HepG2 (cell line): ENCODE results near the gene UNC5C. TPM values are rescaled to one million over a fixed set of nuclear protein-coding genes. Genes with fewer than 3 reads are reported as not detected.

Experiments used
- ATAC-seq: fragments of 200-7000 bp; cut with Tn5 transposase; 3 replicates; pipeline ENCODE4 v1.9.1; 2020; ENCODE audit warnings: mild to moderate bottlenecking, moderate library complexity
- BruUV-seq: library from RNA; stranded (reverse); fragments of 400-500 nt; replicated peaks from 2 replicates; lab custom pipeline; 2021; lab: Mats Ljungman, UMichigan
- CTCF ChIA-PET: fragments of 300-600 bp; formaldehyde crosslinking; extraction: SDS; loops from one replicate; lab custom pipeline; 2021; ENCODE audit warnings: low total read pairs, inconsistent platforms, low intra/inter-chr PET ratio; lab: Yijun Ruan, JAX
- POLR2A ChIA-PET: fragments of 350-600 bp; sonication (Branson Sonifier 250); formaldehyde crosslinking; loops from one replicate; lab custom pipeline; 2020; ENCODE audit warnings: antibody characterized with exemption, inconsistent platforms; lab: Yijun Ruan, JAX
- DNase-seq: peaks from one replicate; pipeline ENCODE4 v3.0.0-alpha.2; 2015; ENCODE audit warnings: low spot score
- FAIRE-seq: peaks from 3 replicates; lab custom pipeline; 2011; peaks lifted over from hg19 to GRCh38; lab: Jason Lieb, UNC
- H2AFZ ChIP-seq: one replicate; pipeline ENCODE4 v1.6.1; 2011; ENCODE audit warnings: low read length, inconsistent platforms
- H3K27ac ChIP-seq: fragments of 300-600 bp; 3 replicates; pipeline ENCODE4 v1.8.0; 2011; ENCODE audit warnings: mixed run types, mild to moderate bottlenecking, mixed read lengths, low read length, inconsistent platforms; ENCODE audit not compliant: insufficient read depth; ENCODE audit errors: extremely low read length
- H3K27me3 ChIP-seq, 2 experiments: fragments of 200-600 bp in 1 of 2; 2 replicates in 1 of 2; 3 replicates in 1 of 2; pipeline versions ENCODE4 v1.6.0 to v1.8.0; 2011; ENCODE audit warnings: low read length in 2 of 2, mild to moderate bottlenecking in 2 of 2, moderate library complexity in 2 of 2, inconsistent platforms in 1 of 2; ENCODE audit not compliant: insufficient read depth in 2 of 2, control insufficient read depth in 1 of 2
- H3K36me3 ChIP-seq, 2 experiments: fragments of 200-600 bp in 1 of 2; replicated peaks in 1 of 2; 2 replicates in 1 of 2; 3 replicates in 1 of 2; pipeline versions ENCODE4 v1.5.1 to v1.8.0; 2011; ENCODE audit warnings: low read length in 2 of 2, inconsistent platforms in 1 of 2; ENCODE audit not compliant: insufficient read depth in 2 of 2, control insufficient read depth in 1 of 2
- H3K4me1 ChIP-seq: 2 replicates; pipeline ENCODE4 v1.5.1; 2012; ENCODE audit warnings: low read length, inconsistent platforms; ENCODE audit not compliant: insufficient read depth
- H3K4me2 ChIP-seq: 2 replicates; pipeline ENCODE4 v1.6.0; 2011; ENCODE audit warnings: low read depth, low read length, inconsistent platforms
- H3K4me3 ChIP-seq, 3 experiments: fragments of 200-600 bp in 1 of 3; sonication (generic), shearing (Covaris generic) in 1 of 3; replicated peaks in 1 of 3; 2 replicates each; pipeline ENCODE4 v1.5.1; 2011 to 2016; ENCODE audit warnings: low read length in 3 of 3, inconsistent platforms in 2 of 3, low read depth in 2 of 3, mild to moderate bottlenecking in 2 of 3, control low read depth in 1 of 3, mixed read lengths in 1 of 3; ENCODE audit not compliant: insufficient read depth in 1 of 3
- H3K79me2 ChIP-seq: one replicate; pipeline ENCODE4 v1.6.1; 2011; ENCODE audit warnings: low read length, inconsistent platforms; ENCODE audit not compliant: insufficient read depth
- H3K9ac ChIP-seq: 2 replicates; pipeline ENCODE4 v1.6.0; 2011; ENCODE audit warnings: mild to moderate bottlenecking, low read depth, low read length, inconsistent platforms; ENCODE audit not compliant: insufficient read depth
- H3K9me3 ChIP-seq: 2 replicates; pipeline ENCODE4 v1.5.1; 2012; ENCODE audit warnings: mild to moderate bottlenecking, low read length
- H4K20me1 ChIP-seq: 2 replicates; pipeline ENCODE4 v1.6.0; 2011; ENCODE audit warnings: inconsistent platforms, mild to moderate bottlenecking, low read length, moderate library complexity; ENCODE audit not compliant: insufficient read depth
- ATF7-NPFF ChIP-seq: sonication (generic); formaldehyde crosslinking; IDR thresholded peaks from 2 replicates; pipeline ENCODE4 v1.8.1; 2023; ENCODE audit warnings: mild to moderate bottlenecking, low read depth, missing genetic modification reagents, moderate library complexity
- ATRX ChIP-seq: sonication (generic); formaldehyde crosslinking; IDR thresholded peaks from 2 replicates; pipeline ENCODE4 v1.4.0; 2020; ENCODE audit warnings: missing genetic modification reagents, borderline replicate concordance
- CSRNP1 ChIP-seq: sonication (generic); formaldehyde crosslinking; IDR thresholded peaks from 2 replicates; pipeline ENCODE4 v1.8.1; 2023; ENCODE audit warnings: mild to moderate bottlenecking, missing genetic modification reagents
- ETV5 ChIP-seq: IDR thresholded peaks from 2 replicates; pipeline ENCODE4 v1.6.1; 2018; ENCODE audit warnings: missing biosample characterization, missing genetic modification reagents, inconsistent platforms, borderline replicate concordance
- FOXK1 ChIP-seq: sonication (generic); formaldehyde crosslinking; IDR thresholded peaks from 2 replicates; pipeline ENCODE4 v1.4.0; 2020; ENCODE audit warnings: low read depth, missing genetic modification reagents, borderline replicate concordance
- GLI4 ChIP-seq: sonication (generic); formaldehyde crosslinking; IDR thresholded peaks from 2 replicates; pipeline ENCODE4 v1.5.1; 2020; ENCODE audit warnings: missing genetic modification reagents, mild to moderate bottlenecking, moderate library complexity, borderline replicate concordance
- JARID2 ChIP-seq: sonication (generic); formaldehyde crosslinking; IDR thresholded peaks from 2 replicates; pipeline ENCODE4 v1.8.1; 2023; ENCODE audit warnings: missing genetic modification reagents, inconsistent platforms; ENCODE audit not compliant: insufficient replicate concordance
- MIER3 ChIP-seq: IDR thresholded peaks from 2 replicates; pipeline ENCODE4 v1.6.1; 2016; ENCODE audit warnings: missing compliant biosample characterization, borderline replicate concordance
- NFATC3 ChIP-seq: sonication (generic); formaldehyde crosslinking; IDR thresholded peaks from 2 replicates; pipeline ENCODE4 v1.5.1; 2020; ENCODE audit warnings: mild to moderate bottlenecking, missing genetic modification reagents
- PHF21A ChIP-seq: sonication (generic); formaldehyde crosslinking; IDR thresholded peaks from 2 replicates; pipeline ENCODE4 v1.5.0; 2020; ENCODE audit warnings: mild to moderate bottlenecking, missing genetic modification reagents
- RORA ChIP-seq: sonication (generic); formaldehyde crosslinking; IDR thresholded peaks from 2 replicates; pipeline ENCODE4 v1.5.0; 2020; ENCODE audit warnings: mild to moderate bottlenecking, missing genetic modification reagents, moderate library complexity
- SIX1 ChIP-seq: sonication (generic); formaldehyde crosslinking; IDR thresholded peaks from 2 replicates; pipeline ENCODE4 v1.4.0; 2020; ENCODE audit warnings: missing genetic modification reagents, borderline replicate concordance
- TAF1 ChIP-seq: sonication (generic); formaldehyde crosslinking; IDR thresholded peaks from 2 replicates; pipeline ENCODE4 v1.4.0; 2020; ENCODE audit warnings: missing genetic modification reagents
- ZFP1 ChIP-seq: IDR thresholded peaks from 2 replicates; pipeline ENCODE4 v1.6.1; 2016
- ZFP82 ChIP-seq: sonication (generic); formaldehyde crosslinking; IDR thresholded peaks from 2 replicates; pipeline ENCODE4 v1.5.1; 2020; ENCODE audit warnings: mild to moderate bottlenecking, missing genetic modification reagents, borderline replicate concordance
- ZNF446 ChIP-seq: sonication (generic); formaldehyde crosslinking; IDR thresholded peaks from 2 replicates; pipeline ENCODE4 v1.5.0; 2020; ENCODE audit warnings: mild to moderate bottlenecking, missing genetic modification reagents
- ZNF605 ChIP-seq: sonication (generic); formaldehyde crosslinking; IDR thresholded peaks from 2 replicates; pipeline ENCODE4 v1.8.0; 2022; ENCODE audit warnings: mild to moderate bottlenecking, missing genetic modification reagents
- ZNF629 ChIP-seq: sonication (generic); formaldehyde crosslinking; conservative IDR thresholded peaks from 2 replicates; pipeline ENCODE4 v1.5.0; 2020; ENCODE audit warnings: missing genetic modification reagents
- ZNF644 ChIP-seq: IDR thresholded peaks from 2 replicates; pipeline ENCODE4 v1.6.1; 2016; ENCODE audit warnings: low read depth
- WGBS: methylation state at CpG from one replicate; pipeline ENCODE4 v1.1.6; 2017; ENCODE audit warnings: low lambda C conversion rate; 5-methylcytosine and 5-hydroxymethylcytosine counted together
- in situ Hi-C: cut with HindIII; loops from 2 replicates; pipeline ENCODE4 v1.10.0; 2017; ENCODE audit warnings: low pct_unique_long_range_greater_than_20kb; ENCODE audit not compliant: extremely low pct_ligation_motif_present
- intact Hi-C: fragments of 100-400 bp; cut with micrococcal nuclease; formaldehyde crosslinking; loops from one replicate; pipeline ENCODE4 v1.10.0; 2022; ENCODE audit not compliant: unreplicated experiment
- polyA plus RNA-seq, 8 experiments: library from polyadenylated mRNA; depleted of rRNA in 3 of 8; stranded (reverse) in 7 of 8; unstranded in 1 of 8; fragments of >200 nt; fragmentation: Illumina TruSeq in 4 of 8; extraction: Trizol in 4 of 8; gene quantifications; 2 replicates each; pipeline versions ENCODE4 v1.2.1 to v1.2.3, GENCODE V29; 2011 to 2016; ENCODE audit warnings: low read depth in 4 of 8, missing spikeins in 1 of 8, mixed read lengths in 1 of 8; ENCODE audit not compliant: insufficient read depth in 1 of 8
- total RNA-seq, 5 experiments: library from RNA; depleted of rRNA; stranded (reverse); fragments of >200 nt; fragmentation: Illumina TruSeq; extraction: Trizol; gene quantifications; 2 replicates each; pipeline ENCODE4 v1.2.3, GENCODE V29; 2016; ENCODE audit warnings: low read depth in 1 of 5

UNC5C gene
- total and polyA plus RNA-seq, 2 of the 13 experiments (the other 11 are each of a cell fraction or from before 2014, with no cell fraction given), result not detected

DNA sequence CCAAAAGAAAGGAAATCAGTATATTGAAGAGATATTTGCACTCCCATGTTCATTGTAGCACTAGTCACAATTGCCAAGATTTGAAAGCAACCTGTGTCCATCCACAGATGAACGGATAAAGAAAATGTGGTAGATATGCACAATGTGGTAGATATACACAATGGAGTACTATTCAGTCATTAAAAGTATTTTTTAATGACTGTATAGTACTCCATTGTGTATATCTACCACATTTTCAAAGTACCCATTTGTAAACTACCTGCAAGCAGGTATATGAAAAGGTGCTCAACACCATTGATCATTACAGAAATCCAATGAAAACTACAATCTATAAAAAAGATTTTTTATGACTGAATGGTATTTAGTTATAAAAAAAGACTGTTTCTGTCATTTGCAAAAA is 200.4 kb downstream of the UNC5C start:
- DNase-seq, result no peak
- in situ Hi-C loops (no loop called here), intact Hi-C loops (no loop called here)
- 0% methylated on average over 1 of the region's 1 CpG for WGBS
- no peak overlapping the region for H3K27ac ChIP-seq
- peaks cover 14% of the 10 kb centered on the region; the same call in 1 of the 2 replicates for H3K9me3 ChIP-seq
- ChIA-PET CTCF (no interaction called here), POLR2A (no interaction called here)
- H4K20me1 ChIP-seq, result no peaks in the 10 kb centered on the region
- H3K4me1 ChIP-seq, result no peaks in the 10 kb centered on the region
- no peak overlapping the region for H3K4me3 ChIP-seq
- ATAC-seq, result no peak
- BruUV-seq, result no TSS peak
- no peaks in the 10 kb centered on the region for H3K36me3 ChIP-seq
- H2AFZ ChIP-seq, result no peak overlapping the region
- no peak overlapping the region for H3K9ac ChIP-seq
- H3K27me3 ChIP-seq, result no peaks in the 10 kb centered on the region
- FAIRE-seq, result no peak
- TF ChIP-seq FOXK1 (CRISPR knock-in tag) (no peak), ZNF644 (CRISPR knock-in tag) (no peak), JARID2 (CRISPR knock-in tag) (no peak), MIER3 (CRISPR knock-in tag) (no peak), ZNF629 (CRISPR knock-in tag) (no peak), RORA (CRISPR knock-in tag) (no peak), NFATC3 (no peak), TAF1 (CRISPR knock-in tag) (no peak), ZFP82 (CRISPR knock-in tag) (no peak), ZFP1 (CRISPR knock-in tag) (no peak), ZNF605 (CRISPR knock-in tag) (no peak), ZNF446 (CRISPR knock-in tag) (no peak), PHF21A (CRISPR knock-in tag) (no peak), SIX1 (CRISPR knock-in tag) (no peak), CSRNP1 (CRISPR knock-in tag) (no peak), ATRX (no peak), ATF7-NPFF (CRISPR knock-in tag) (no peak), ETV5 (no peak), GLI4 (no peak)
- no peaks in the 10 kb centered on the region for H3K79me2 ChIP-seq
- H3K4me2 ChIP-seq, result no peak overlapping the region
